GM23338 (cell line): Measurements from ENCODE around the gene KDSR. TPM values are rescaled to one million over a fixed set of nuclear protein-coding genes. Genes with fewer than 3 reads are reported as not detected.

ENCODE experiments used
- ATAC-seq: fragments of 200-7000 bp; cut with Tn5 transposase; 3 replicates; pipeline ENCODE4 v1.9.1; 2020
- DNase-seq: peaks from one replicate; pipeline ENCODE4 v3.0.0-alpha.2; 2015; ENCODE audit warnings: low spot score
- H2AFZ ChIP-seq: fragments of 200-600 bp; sonication (generic); 2 replicates; pipeline ENCODE4 v1.8.0; 2016; ENCODE audit warnings: antibody characterized with exemption, mild to moderate bottlenecking, moderate library complexity
- H3F3A ChIP-seq: fragments of 200-600 bp; sonication (generic); replicated peaks from 2 replicates; pipeline ENCODE4 v1.8.0; 2017; ENCODE audit warnings: antibody characterized with exemption, mixed run types, low read depth
- H3K27ac ChIP-seq: fragments of 200-600 bp; sonication (generic); 2 replicates; pipeline ENCODE4 v1.6.1; 2016; ENCODE audit warnings: low read depth
- H3K27me3 ChIP-seq: fragments of 200-600 bp; sonication (generic); 2 replicates; pipeline ENCODE4 v1.8.0; 2016; ENCODE audit warnings: mild to moderate bottlenecking, mixed run types, moderate library complexity; ENCODE audit not compliant: insufficient read depth
- H3K36me3 ChIP-seq: fragments of 200-600 bp; sonication (generic); 2 replicates; pipeline ENCODE4 v1.8.0; 2016; ENCODE audit warnings: mild to moderate bottlenecking; ENCODE audit not compliant: insufficient read depth
- H3K4me1 ChIP-seq: fragments of 200-600 bp; sonication (generic); 2 replicates; pipeline ENCODE4 v1.8.0; 2016; ENCODE audit warnings: mild to moderate bottlenecking, moderate library complexity; ENCODE audit not compliant: insufficient read depth
- H3K4me2 ChIP-seq: fragments of 200-600 bp; sonication (generic); 2 replicates; pipeline ENCODE4 v1.7.1; 2017; ENCODE audit warnings: mixed run types
- H3K4me3 ChIP-seq: fragments of 200-600 bp; sonication (generic); 2 replicates; pipeline ENCODE4 v1.6.1; 2016; ENCODE audit warnings: mixed run types
- H3K79me2 ChIP-seq: fragments of 200-600 bp; sonication (generic); replicated peaks from 2 replicates; pipeline ENCODE4 v1.8.0; 2017; ENCODE audit warnings: mild to moderate bottlenecking; ENCODE audit not compliant: insufficient read depth
- H3K9me2 ChIP-seq: fragments of 200-600 bp; sonication (generic); 2 replicates; pipeline ENCODE4 v1.8.0; 2017; ENCODE audit not compliant: insufficient read depth
- H4K20me1 ChIP-seq: fragments of 200-600 bp; sonication (generic); replicated peaks from 2 replicates; pipeline ENCODE4 v1.8.0; 2017; ENCODE audit warnings: mild to moderate bottlenecking; ENCODE audit not compliant: insufficient read depth
- H3K27ac Mint-ChIP-seq: 2 replicates; pipeline ENCODE4 v1.8.0; 2020; ENCODE audit warnings: inconsistent platforms, mild to moderate bottlenecking, moderate library complexity, mixed read lengths
- H3K27me3 Mint-ChIP-seq: 3 replicates; pipeline ENCODE4 v1.8.0; 2022; ENCODE audit warnings: low read depth, mild to moderate bottlenecking, moderate library complexity, mixed read lengths, inconsistent platforms; ENCODE audit not compliant: insufficient read depth, poor library complexity
- H3K36me3 Mint-ChIP-seq: 3 replicates; pipeline ENCODE4 v1.8.0; 2021; ENCODE audit warnings: low read depth, mild to moderate bottlenecking, inconsistent platforms, moderate library complexity, mixed read lengths
- H3K4me1 Mint-ChIP-seq: 3 replicates; pipeline ENCODE4 v1.8.0; 2020; ENCODE audit warnings: mild to moderate bottlenecking, inconsistent platforms, mixed read lengths
- H3K4me3 Mint-ChIP-seq: 3 replicates; pipeline ENCODE4 v1.8.0; 2021; ENCODE audit warnings: moderate library complexity, mild to moderate bottlenecking, inconsistent platforms, mixed read lengths
- H3K9me3 Mint-ChIP-seq: 3 replicates; pipeline ENCODE4 v1.8.0; 2020; ENCODE audit warnings: moderate library complexity, mild to moderate bottlenecking, inconsistent platforms, mixed read lengths
- CTCF ChIP-seq, 2 experiments: fragments of 200-600 bp in 1 of 2; sonication (generic) in 1 of 2; conservative IDR thresholded peaks; 2 replicates each; pipeline versions ENCODE4 v1.5.1 to v1.6.1; 2016 to 2017; ENCODE audit warnings: antibody characterized with exemption in 2 of 2, low read depth in 2 of 2, mild to moderate bottlenecking in 2 of 2, moderate library complexity in 1 of 2
- ETS1 ChIP-seq: IDR thresholded peaks from 2 replicates; pipeline ENCODE4 v1.6.1; 2016; ENCODE audit warnings: antibody characterized with exemption
- EZH2 ChIP-seq: fragments of 200-600 bp; sonication (generic); IDR thresholded peaks from one replicate; pipeline ENCODE4 v1.8.0; 2017; ENCODE audit warnings: antibody characterized with exemption, mild to moderate bottlenecking, low read depth; ENCODE audit not compliant: unreplicated experiment
- EZH2phosphoT487 ChIP-seq: fragments of 200-600 bp; sonication (generic); IDR thresholded peaks from one replicate; pipeline ENCODE4 v1.8.1; 2018; ENCODE audit warnings: antibody characterized with exemption; ENCODE audit not compliant: unreplicated experiment
- JUNB ChIP-seq: IDR thresholded peaks from one replicate; pipeline ENCODE4 v1.6.1; 2016; ENCODE audit warnings: antibody characterized with exemption; ENCODE audit not compliant: unreplicated experiment
- NANOG ChIP-seq: IDR thresholded peaks from 2 replicates; pipeline ENCODE4 v1.6.1; 2016; ENCODE audit warnings: antibody characterized with exemption, borderline replicate concordance
- POLR2AphosphoS5 ChIP-seq: IDR thresholded peaks from 2 replicates; pipeline ENCODE4 v1.6.1; 2016; ENCODE audit warnings: antibody characterized with exemption, low read depth
- ZNF114 ChIP-seq: fragments of 250-450 bp; sonication (Bioruptor Pico); IDR thresholded peaks from 2 replicates; pipeline ENCODE4 v1.5.0; 2020; ENCODE audit warnings: mild to moderate bottlenecking, moderate library complexity
- ZNF331 ChIP-seq: fragments of 250-450 bp; sonication (Bioruptor Pico); IDR thresholded peaks from 2 replicates; pipeline ENCODE4 v1.5.0; 2020; ENCODE audit warnings: low read depth, mild to moderate bottlenecking, moderate library complexity
- ZNF462 ChIP-seq: fragments of 250-450 bp; sonication (Bioruptor Pico); IDR thresholded peaks from 2 replicates; pipeline ENCODE4 v1.5.0; 2020; ENCODE audit warnings: mild to moderate bottlenecking, moderate library complexity
- polyA plus RNA-seq: library from polyadenylated mRNA; unstranded; fragments of >200 nt; fragmentation: Nextera tagmentation; extraction: Ambion mirVana; gene quantifications from 2 replicates; pipeline ENCODE4 v1.2.1, GENCODE V29; 2016
- total RNA-seq: library from RNA; depleted of rRNA; stranded (reverse); fragments of >200 nt; shearing (Covaris generic); gene quantifications from 2 replicates; pipeline ENCODE4 v1.2.3, GENCODE V29; 2014

Gene KDSR
- total and polyA plus RNA-seq, 2 experiments from 2014 or later, result 23.7 to 36.3 TPM

GRCh38 chr18:63319383-63320122 is 47.5 kb downstream of the KDSR start, which contains the start of gene BCL2:
Gene BCL2, minus strand, starts transcription at chr18:63319769.
- Histone ChIP-seq H2AFZ (peak within 1 kb of the TSS; percentile 96), H3K79me2 (no peaks in the 10 kb centered on the region), H3K27ac (no peak within 1 kb of the TSS), H3K36me3 (no peaks in the 10 kb centered on the region), H4K20me1 (no peaks in the 10 kb centered on the region), H3K9me2 (no peaks in the 10 kb centered on the region), H3K4me2 (peak within 1 kb of the TSS; percentile 99), H3K4me3 (peak within 1 kb of the TSS; percentile 93), H3K4me1 (peaks cover 27% of the 10 kb centered on the region), H3K27me3 (peaks cover 46% of the 10 kb centered on the region), H3F3A (peaks cover 7% of the 10 kb centered on the region; the same call in 1 of the 2 replicates)
- Mint-ChIP-seq H3K27ac (peak within 1 kb of the TSS; percentile 87), H3K4me1 (peaks cover 25% of the 10 kb centered on the region), H3K4me3 (peak within 1 kb of the TSS; percentile 92), H3K9me3 (no peaks in the 10 kb centered on the region; the same call in 2 of the 3 replicates), H3K36me3 (no peaks in the 10 kb centered on the region; the same call in 2 of the 3 replicates), H3K27me3 (peaks cover 31% of the 10 kb centered on the region)
- ATAC-seq (peak; percentile 19), DNase-seq (peak; percentile 62)
- no peak for TF ChIP-seq POLR2AphosphoS5
- TF ChIP-seq ZNF462 (CRISPR knock-in tag), result no peak
- no peak for TF ChIP-seq ETS1
- no peak for TF ChIP-seq ZNF114 (CRISPR knock-in tag)
- TF ChIP-seq EZH2, result no peak
- no peak for TF ChIP-seq CTCF (conservative IDR thresholded peaks at IDR 0.05; ENCODE audit: low read depth in 2 of 2)
- no peak for TF ChIP-seq ZNF331
- no peak for TF ChIP-seq EZH2phosphoT487
- no peak for TF ChIP-seq NANOG
- no peak for TF ChIP-seq JUNB
